Ovary (tissue), 9 donors: ENCODE measurements around the gene PLA2G4D. TPM values are rescaled to one million over a fixed set of nuclear protein-coding genes. Genes with fewer than 3 reads are reported as not detected.

Experiments
- DNase-seq, 5 donors: peaks; one replicate each; pipeline ENCODE4 v3.0.0-alpha.2; 2019 to 2020
- H3K27ac ChIP-seq, 2 donors: fragments of 200-600 bp; one replicate each; pipeline versions ENCODE4 v1.5.1 to v1.8.0; 2019 to 2022
- H3K27me3 ChIP-seq: fragments of 200-600 bp; one replicate; pipeline ENCODE4 v1.8.0; 2022
- H3K36me3 ChIP-seq: fragments of 200-600 bp; sonication (generic); one replicate; pipeline ENCODE4 v1.5.1; 2019
- H3K4me1 ChIP-seq: one replicate; pipeline ENCODE4 v1.8.1; 2013; ENCODE audit warnings: mild to moderate bottlenecking, moderate library complexity; ENCODE audit not compliant: insufficient read depth
- H3K4me3 ChIP-seq: fragments of 200-600 bp; sonication (generic); one replicate; pipeline ENCODE4 v1.5.1; 2017
- H3K9me3 ChIP-seq, 2 donors: fragments of 200-600 bp in 1 of 2; sonication (generic) in 1 of 2; one replicate each; pipeline versions ENCODE4 v1.5.1 to v1.8.1; 2013 to 2019; ENCODE audit warnings: mild to moderate bottlenecking in 1 of 2, moderate library complexity in 1 of 2
- EP300 ChIP-seq: sonication (generic); formaldehyde crosslinking; IDR thresholded peaks from one replicate; pipeline ENCODE4 v1.6.1; 2017; ENCODE audit warnings: antibody characterized with exemption
- POLR2A ChIP-seq: fragments of 450-650 bp; IDR thresholded peaks from one replicate; pipeline ENCODE4 v1.6.1; 2017; ENCODE audit warnings: antibody characterized with exemption, mild to moderate bottlenecking, moderate library complexity
- WGBS, 3 donors: extraction: QIAGEN DNeasy Blood & Tissue Kit in 1 of 3; methylation state at CpG; one replicate each; pipeline versions ENCODE4 v1.1.5 to v1.1.7; 2013 to 2017; 5-methylcytosine and 5-hydroxymethylcytosine counted together
- intact Hi-C, 4 donors: fragments of 100-400 bp; cut with DNase I; formaldehyde crosslinking; loops; one replicate each; pipeline versions ENCODE4 v1.11.0 to v1.15.1; 2022 to 2023
- polyA plus RNA-seq, 2 donors: library from polyadenylated mRNA; stranded (reverse); fragments of 200-250 nt in 1 of 2; fragments of 350-450 nt in 1 of 2; fragmentation: Illumina TruSeq in 1 of 2; extraction: RNeasy Lipid Tissue Mini Kit (QIAGEN cat#74804) in 1 of 2; gene quantifications; one replicate each; pipeline ENCODE4 v1.2.3, GENCODE V29; 2013 to 2014
- total RNA-seq, 7 donors: library from RNA; depleted of rRNA in 2 of 7; stranded (reverse); fragments of >200 nt in 2 of 7; fragmentation: NEBNext Ultra II Directional in 3 of 7; extraction: Animal tissue kit (Norgen Biotek cat#: 25700) in 3 of 7; gene quantifications; one replicate each; pipeline versions ENCODE4 v1.1.0 to v1.2.4, GENCODE V29; 2016 to 2023
- TF ChIP-seq, protein P1 (sequence below), 3 donors: fragments of 450-650 bp in 2 of 3; fragments of 200-600 bp in 1 of 3; IDR thresholded peaks; one replicate each; pipeline versions ENCODE4 v1.5.1 to v1.8.0; 2016 to 2022; ENCODE audit warnings: antibody characterized with exemption in 3 of 3, mild to moderate bottlenecking in 1 of 3
- donor health status: DM: no; HTN: no; CAD: no; lungs with moderate emphysema.
- donor health status: DM: no; HTN: no; CAD: no.
- donor health status: Bipolar disorder and iron deficiency.
- donor health status: DM: yes; HTN: yes; CAD: no.
- donor health status: DM: no; HTN: no; CAD: no.
- donor health status: DM: yes; HTN: yes; CAD: no.

Gene PLA2G4D
- total and polyA plus RNA-seq, 9 donors = 0.11 to 0.12 TPM; not detected in 7

- Histone ChIP-seq H3K27me3 (no peaks in the 10 kb centered on the region), H3K27ac (no peak overlapping the region), H3K4me3 (no peak overlapping the region), H3K36me3 (no peaks in the 10 kb centered on the region), H3K4me1 (no peaks in the 10 kb centered on the region), H3K9me3 (no peaks in the 10 kb centered on the region)
- intact Hi-C loops = no loop called here
- no peak for DNase-seq
- 69 to 84% (median 79%) methylated on average over 10 of the region's 10 CpGs for WGBS, 3 donors
- TF ChIP-seq, protein P1, sequence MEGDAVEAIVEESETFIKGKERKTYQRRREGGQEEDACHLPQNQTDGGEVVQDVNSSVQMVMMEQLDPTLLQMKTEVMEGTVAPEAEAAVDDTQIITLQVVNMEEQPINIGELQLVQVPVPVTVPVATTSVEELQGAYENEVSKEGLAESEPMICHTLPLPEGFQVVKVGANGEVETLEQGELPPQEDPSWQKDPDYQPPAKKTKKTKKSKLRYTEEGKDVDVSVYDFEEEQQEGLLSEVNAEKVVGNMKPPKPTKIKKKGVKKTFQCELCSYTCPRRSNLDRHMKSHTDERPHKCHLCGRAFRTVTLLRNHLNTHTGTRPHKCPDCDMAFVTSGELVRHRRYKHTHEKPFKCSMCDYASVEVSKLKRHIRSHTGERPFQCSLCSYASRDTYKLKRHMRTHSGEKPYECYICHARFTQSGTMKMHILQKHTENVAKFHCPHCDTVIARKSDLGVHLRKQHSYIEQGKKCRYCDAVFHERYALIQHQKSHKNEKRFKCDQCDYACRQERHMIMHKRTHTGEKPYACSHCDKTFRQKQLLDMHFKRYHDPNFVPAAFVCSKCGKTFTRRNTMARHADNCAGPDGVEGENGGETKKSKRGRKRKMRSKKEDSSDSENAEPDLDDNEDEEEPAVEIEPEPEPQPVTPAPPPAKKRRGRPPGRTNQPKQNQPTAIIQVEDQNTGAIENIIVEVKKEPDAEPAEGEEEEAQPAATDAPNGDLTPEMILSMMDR (IDR thresholded peaks at IDR 0.05) = no peak
- no peak for TF ChIP-seq POLR2A
- TF ChIP-seq EP300 = no peak
Measured at GRCh38 chr15:42050484-42051255, 43.7 kb downstream of the PLA2G4D start.

DNA sequence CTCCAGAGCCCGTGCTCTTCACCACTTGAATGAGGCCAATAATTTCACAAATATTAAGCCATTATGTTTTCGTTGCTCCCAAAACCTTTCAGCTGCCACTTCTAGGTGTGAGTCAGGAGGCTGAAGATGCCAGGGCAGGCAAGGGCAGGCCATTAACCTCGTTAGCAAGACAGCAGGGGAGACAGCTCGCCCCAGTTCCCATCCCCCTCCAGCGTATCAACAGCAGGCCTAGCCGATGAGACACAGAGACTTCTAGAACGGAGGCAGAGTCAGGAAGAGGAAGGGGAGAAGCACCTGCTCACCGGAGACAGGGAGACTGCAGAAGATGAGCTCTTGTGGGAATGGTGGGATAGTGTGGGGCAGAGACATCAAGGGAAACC, 45.6 kb downstream of the PLA2G4D start:
- peaks cover 5% of the 10 kb centered on the region for H3K4me1 ChIP-seq
- no peak for TF ChIP-seq POLR2A
- no peaks in the 10 kb centered on the region for H3K36me3 ChIP-seq
- H3K27me3 ChIP-seq = no peaks in the 10 kb centered on the region
- WGBS, 3 donors = 79 to 87% (median 81%) methylated on average over 8 of the region's 8 CpGs
- intact Hi-C loops = no loop called here
- no peak overlapping the region for H3K4me3 ChIP-seq
- no peak overlapping the region for H3K27ac ChIP-seq
- no peak for DNase-seq
- H3K9me3 ChIP-seq = no peaks in the 10 kb centered on the region

- Histone ChIP-seq H3K4me3 (no peak overlapping the region), H3K27ac (no peak overlapping the region), H3K27me3 (no peaks in the 10 kb centered on the region), H3K36me3 (no peaks in the 10 kb centered on the region), H3K9me3 (no peaks in the 10 kb centered on the region), H3K4me1 (peaks cover 5% of the 10 kb centered on the region)
- 89 to 91% (median 91%) methylated on average over 9 of the region's 9 CpGs for WGBS, 3 donors
- TF ChIP-seq POLR2A (no peak), EP300 (no peak)
- TF ChIP-seq, protein P1 (IDR thresholded peaks at IDR 0.05) = no peak
- DNase-seq = no peak
- intact Hi-C loops = no loop called here
Measured at GRCh38 chr15:42048080-42048820, 46.1 kb downstream of the PLA2G4D start.

DNA sequence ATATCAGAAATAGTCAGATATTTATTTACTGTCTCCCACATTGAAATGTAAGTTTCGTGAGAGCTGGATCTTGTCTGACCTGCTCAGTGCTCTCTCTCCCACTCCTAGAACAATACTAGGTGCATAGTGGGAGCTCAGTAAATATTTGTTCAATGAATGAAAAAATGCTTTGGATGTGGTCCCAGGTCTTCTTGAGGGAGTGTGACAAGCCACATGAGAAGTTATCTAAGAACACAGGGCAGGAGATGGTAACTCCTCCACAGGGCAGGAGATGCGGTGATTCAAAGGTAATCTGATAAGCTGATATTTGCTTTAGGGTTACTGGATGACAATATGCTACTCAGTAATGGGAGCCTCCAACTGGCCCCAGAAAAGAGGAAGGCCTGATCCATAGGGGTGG, 47.8 kb downstream of the PLA2G4D start:
- H3K4me1 ChIP-seq = peaks cover 5% of the 10 kb centered on the region
- H3K9me3 ChIP-seq = no peaks in the 10 kb centered on the region
- intact Hi-C loops = loop anchor here in 1 of 4 donors (2.0 kb wide), 1 partner anchor 48 kb away; no protein-coding TSS in a partner anchor
- no peaks in the 10 kb centered on the region for H3K36me3 ChIP-seq
- no peak for TF ChIP-seq POLR2A
- TF ChIP-seq, protein P1 (IDR thresholded peaks at IDR 0.05) = no peak
- no peak for TF ChIP-seq EP300
- H3K27me3 ChIP-seq = no peaks in the 10 kb centered on the region
- DNase-seq = no peak
- no peak overlapping the region for H3K4me3 ChIP-seq
- no peak overlapping the region for H3K27ac ChIP-seq
- 92 to 100% (median 98%) methylated on average over 2 of the region's 2 CpGs for WGBS, 3 donors

DNA sequence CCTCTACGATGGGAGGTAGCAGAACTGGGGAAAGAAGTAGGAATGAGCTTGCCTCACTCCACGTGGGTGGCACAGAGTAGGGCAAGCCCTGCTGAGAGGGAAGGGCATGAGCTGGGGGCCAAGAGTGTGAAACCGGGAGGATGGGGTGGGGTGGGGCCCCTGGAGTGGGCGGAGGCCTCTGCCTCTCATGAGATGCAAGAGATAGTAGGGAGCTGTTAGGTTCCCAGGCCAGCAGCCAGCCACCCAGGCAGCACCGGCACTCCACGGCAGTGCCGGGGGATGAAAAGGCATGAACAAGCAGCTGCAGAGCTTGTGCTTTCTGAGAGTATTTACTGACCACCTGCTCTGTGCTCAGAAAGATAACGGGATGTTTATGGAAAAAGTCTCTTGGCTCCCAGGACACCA, 49.1 kb downstream of the PLA2G4D start:
- intact Hi-C loops = no loop called here
- H3K4me3 ChIP-seq = no peak overlapping the region
- no peaks in the 10 kb centered on the region for H3K36me3 ChIP-seq
- TF ChIP-seq, protein P1 (IDR thresholded peaks at IDR 0.05) = no peak
- TF ChIP-seq EP300 (no peak), POLR2A (no peak)
- WGBS, 3 donors = 10 to 22% (median 15%) methylated on average over 8 of the region's 8 CpGs
- H3K4me1 ChIP-seq = peaks cover 5% of the 10 kb centered on the region
- no peaks in the 10 kb centered on the region for H3K27me3 ChIP-seq
- peak in 2 of 5 donors; percentile 23 to 54 for DNase-seq
- no peak overlapping the region for H3K27ac ChIP-seq
- H3K9me3 ChIP-seq = no peaks in the 10 kb centered on the region
